NCI-H1417 (cell line): Measurements from ENCODE around the gene ATXN10.

Source experiments
- DNase-seq, 3 experiments: peaks; one replicate each; lab custom pipeline; 2025; lab: John Stamatoyannopoulos, UW

Gene ATXN10

GRCh38 chr22:45857519-45857918 lies 185.9 kb downstream of the ATXN10 start:
- DNase-seq, result no peak

GRCh38 chr22:45859231-45860161 lies 187.9 kb downstream of the ATXN10 start:
- no peak for DNase-seq

GRCh38 chr22:45860201-45860600 lies 188.6 kb downstream of the ATXN10 start:
- no peak for DNase-seq

GRCh38 chr22:45861259-45861658 lies 189.6 kb downstream of the ATXN10 start:
- no peak for DNase-seq

GRCh38 chr22:45863981-45864751 lies 192.5 kb downstream of the ATXN10 start:
- peak; percentile 39 to 82 (median 57) for DNase-seq

GRCh38 chr22:45864959-45865476 lies 193.4 kb downstream of the ATXN10 start:
- no peak for DNase-seq

- DNase-seq, result no peak
Observed at GRCh38 chr22:45865561-45866125, 194.0 kb downstream of the ATXN10 start.

GRCh38 chr22:45866126-45866645 lies 194.6 kb downstream of the ATXN10 start:
- DNase-seq, result no peak

GRCh38 chr22:45866646-45867117 lies 195.0 kb downstream of the ATXN10 start:
- no peak for DNase-seq

- no peak for DNase-seq
Observed at GRCh38 chr22:45867118-45867905, 195.7 kb downstream of the ATXN10 start.

GRCh38 chr22:45867906-45868555 lies 196.4 kb downstream of the ATXN10 start:
- no peak for DNase-seq

GRCh38 chr22:45868571-45869339 lies 197.1 kb downstream of the ATXN10 start:
- no peak for DNase-seq

- no peak for DNase-seq
Observed at GRCh38 chr22:45869340-45869847, 197.8 kb downstream of the ATXN10 start.

- no peak for DNase-seq
Observed at GRCh38 chr22:45870011-45870410, 198.4 kb downstream of the ATXN10 start.

GRCh38 chr22:45871721-45872120 lies 200.1 kb downstream of the ATXN10 start:
- DNase-seq, result no peak

GRCh38 chr22:45872659-45873263 lies 201.1 kb downstream of the ATXN10 start:
- DNase-seq, result no peak

- DNase-seq, result no peak
Observed at GRCh38 chr22:45876136-45877035, 204.8 kb downstream of the ATXN10 start.

- DNase-seq, result no peak
Observed at GRCh38 chr22:45877036-45877380, 205.4 kb downstream of the ATXN10 start.
